AG09309 (cell line): ENCODE data around the gene IGSF3.

Source experiments
- DNase-seq: peaks from one replicate; pipeline ENCODE4 v3.0.0-alpha.2; 2010; ENCODE audit warnings: low read depth
- H3K4me3 ChIP-seq: 2 replicates; pipeline ENCODE4 v1.5.1; 2011; ENCODE audit warnings: mild to moderate bottlenecking, low read depth, low read length, moderate library complexity; ENCODE audit not compliant: control insufficient read depth
- CTCF ChIP-seq: IDR thresholded peaks from 2 replicates; pipeline ENCODE4 v1.5.1; 2011; ENCODE audit warnings: mild to moderate bottlenecking, low read depth, low read length, inconsistent platforms; ENCODE audit not compliant: insufficient read depth, control insufficient read depth; ENCODE audit errors: missing control alignments

The IGSF3 gene

GRCh38 chr1:116537898-116538297, 129.6 kb downstream of the IGSF3 start:
- TF ChIP-seq CTCF: no peak
- no peak for DNase-seq
- H3K4me3 ChIP-seq: no peak overlapping the region

- TF ChIP-seq CTCF: no peak
- no peak for DNase-seq
Observed at GRCh38 chr1:116537040-116537831, 130.3 kb downstream of the IGSF3 start.

GRCh38 chr1:116534014-116534739, 133.4 kb downstream of the IGSF3 start:
- no peak for TF ChIP-seq CTCF
- DNase-seq: no peak

More at GRCh38 chr1:116537040-116537831, 130.3 kb downstream of the IGSF3 start:
- no peak overlapping the region for H3K4me3 ChIP-seq

GRCh38 chr1:116533429-116533820, 134.1 kb downstream of the IGSF3 start:
- H3K4me3 ChIP-seq: no peak overlapping the region
- TF ChIP-seq CTCF: no peak
- DNase-seq: no peak

More at GRCh38 chr1:116534014-116534739, 133.4 kb downstream of the IGSF3 start:
- H3K4me3 ChIP-seq: no peak overlapping the region

GRCh38 chr1:116532671-116533428, 134.7 kb downstream of the IGSF3 start:
- TF ChIP-seq CTCF: no peak
- H3K4me3 ChIP-seq: no peak overlapping the region
- no peak for DNase-seq

GRCh38 chr1:116531917-116532316, 135.6 kb downstream of the IGSF3 start:
- H3K4me3 ChIP-seq: no peak overlapping the region
- DNase-seq: no peak
- TF ChIP-seq CTCF: no peak
